CD4-positive, alpha-beta T cell (primary cell): ENCODE measurements around the gene RPP21. TPM values are rescaled to one million over a fixed set of nuclear protein-coding genes. Genes with fewer than 3 reads are reported as not detected.

Experiments used
- ATAC-seq: fragments of 200-7000 bp; cut with Tn5 transposase; one replicate; pipeline ENCODE4 v1.10.0; 2022; ENCODE audit warnings: mild to moderate bottlenecking; ENCODE audit not compliant: poor library complexity
- CTCF ChIA-PET: fragments of 350-600 bp; sonication (Branson Sonifier 250); formaldehyde crosslinking; loops from one replicate; lab custom pipeline; 2021; ENCODE audit warnings: antibody characterized with exemption, inconsistent platforms; lab: Charles Lee
- POLR2A ChIA-PET: fragments of 350-600 bp; sonication (Branson Sonifier 250); formaldehyde crosslinking; loops from one replicate; lab custom pipeline; 2021; ENCODE audit warnings: antibody characterized with exemption, inconsistent platforms; lab: Charles Lee
- DNase-seq, 14 experiments: peaks; one replicate each; pipeline ENCODE4 v3.0.0-alpha.2; 2013 to 2020; ENCODE audit warnings: mixed read lengths in 2 of 14
- H3K27ac ChIP-seq, 2 donors: one replicate each; pipeline versions ENCODE4 v1.5.1 to v1.7.0; 2013; ENCODE audit warnings: low read length in 2 of 2, low read depth in 1 of 2, mild to moderate bottlenecking in 1 of 2
- H3K27me3 ChIP-seq, 2 experiments: 1 replicate in 1 of 2; 2 replicates in 1 of 2; pipeline versions ENCODE4 v1.6.1 to v1.7.0; 2013; ENCODE audit warnings: low read length in 2 of 2, control low read depth in 1 of 2, mild to moderate bottlenecking in 1 of 2, moderate library complexity in 1 of 2; ENCODE audit not compliant: insufficient read depth in 2 of 2, control insufficient read depth in 1 of 2
- H3K36me3 ChIP-seq: one replicate; pipeline ENCODE4 v1.6.1; 2013; ENCODE audit warnings: low read length, control low read depth; ENCODE audit not compliant: insufficient read depth
- H3K4me1 ChIP-seq: one replicate; pipeline ENCODE4 v1.6.1; 2013; ENCODE audit warnings: low read length, control low read depth; ENCODE audit not compliant: insufficient read depth
- H3K4me3 ChIP-seq: one replicate; pipeline ENCODE4 v1.5.1; 2013; ENCODE audit warnings: mild to moderate bottlenecking, low read length, moderate library complexity
- H3K9me3 ChIP-seq, 2 experiments: 1 replicate in 1 of 2; 2 replicates in 1 of 2; pipeline versions ENCODE4 v1.6.1 to v1.7.0; 2013; ENCODE audit warnings: low read length in 2 of 2, mild to moderate bottlenecking in 2 of 2, control low read depth in 1 of 2, moderate library complexity in 1 of 2; ENCODE audit not compliant: control insufficient read depth in 1 of 2, insufficient read depth in 1 of 2
- H3K27ac Mint-ChIP-seq: one replicate; pipeline ENCODE4 v1.8.0; 2020; ENCODE audit warnings: mixed read lengths
- H3K27me3 Mint-ChIP-seq: one replicate; pipeline ENCODE4 v1.8.0; 2021; ENCODE audit warnings: mixed read lengths
- H3K36me3 Mint-ChIP-seq: one replicate; pipeline ENCODE4 v1.8.0; 2021; ENCODE audit warnings: low read depth, mixed read lengths
- H3K4me1 Mint-ChIP-seq: one replicate; pipeline ENCODE4 v1.8.0; 2021; ENCODE audit warnings: low read depth, mixed read lengths
- H3K4me3 Mint-ChIP-seq: one replicate; pipeline ENCODE4 v1.8.0; 2020; ENCODE audit warnings: mild to moderate bottlenecking, mixed read lengths
- H3K9me3 Mint-ChIP-seq: one replicate; pipeline ENCODE4 v1.8.0; 2020; ENCODE audit warnings: mixed read lengths
- CTCF ChIP-seq: fragments of 200-600 bp; IDR thresholded peaks from one replicate; pipeline ENCODE4 v1.8.0; 2022; ENCODE audit warnings: antibody characterized with exemption, mild to moderate bottlenecking
- intact Hi-C, 2 experiments: fragments of 100-400 bp; cut with DNase I in 1 of 2; cut with micrococcal nuclease in 1 of 2; formaldehyde crosslinking; loops; one replicate each; pipeline versions ENCODE4 v1.15.1 to v1.9.0; 2023 to 2025; cut with DNase I, micrococcal nuclease
- total RNA-seq, 174 experiments: library from RNA in 2 of 174; stranded (reverse) in 2 of 174; gene quantifications; one replicate each; pipeline ENCODE4 v1.2.3 and lab custom pipeline; 2021 to 2026

Gene RPP21
- total RNA-seq, 2 experiments from 2014 or later = 42.8 to 51.9 TPM

- POLR2A ChIA-PET = no interaction called here
Measured at GRCh38 chr6:30359276-30359675, 14.3 kb downstream of the RPP21 start.

GRCh38 chr6:30360139-30360538 lies 15.2 kb downstream of the RPP21 start:
- no peak for TF ChIP-seq CTCF
- CTCF ChIA-PET = interaction anchor here (1.5 kb wide), 1 partner anchor 8 kb away, joined by 4 read pairs; no protein-coding TSS in a partner anchor
- no peaks in the 10 kb centered on the region for H3K9me3 Mint-ChIP-seq
- H3K27ac Mint-ChIP-seq = no peak overlapping the region
- Histone ChIP-seq H3K27ac (no peak overlapping the region), H3K36me3 (no peaks in the 10 kb centered on the region), H3K4me3 (no peak overlapping the region), H3K27me3 (peaks cover 25 to 55% of the 10 kb centered on the region in 2 experiments), H3K4me1 (peaks cover 7% of the 10 kb centered on the region), H3K9me3 (no peaks in the 10 kb centered on the region)
- no peak for DNase-seq
- peaks cover 5% of the 10 kb centered on the region for H3K4me1 Mint-ChIP-seq
- no peaks in the 10 kb centered on the region for H3K36me3 Mint-ChIP-seq
- no peak for ATAC-seq
- no peak overlapping the region for H3K4me3 Mint-ChIP-seq
- POLR2A ChIA-PET = interaction anchor here (0.6 kb wide), 1 partner anchor 499 kb away, joined by 3 read pairs; no protein-coding TSS in a partner anchor
- intact Hi-C loops = no loop called here
- peaks cover 72% of the 10 kb centered on the region for H3K27me3 Mint-ChIP-seq

More at GRCh38 chr6:30359276-30359675, 14.3 kb downstream of the RPP21 start:
- peaks cover 5% of the 10 kb centered on the region for H3K4me1 Mint-ChIP-seq
- peaks cover 25 to 55% of the 10 kb centered on the region in 2 experiments for H3K27me3 ChIP-seq
- no peak for DNase-seq
- H3K36me3 Mint-ChIP-seq = no peaks in the 10 kb centered on the region
- no peaks in the 10 kb centered on the region for H3K36me3 ChIP-seq
- CTCF ChIA-PET = interaction anchor here (1.5 kb wide), 1 partner anchor 9 kb away, joined by 4 read pairs; no protein-coding TSS in a partner anchor
- H3K27me3 Mint-ChIP-seq = peaks cover 74% of the 10 kb centered on the region
- peaks cover 7% of the 10 kb centered on the region for H3K4me1 ChIP-seq
- no peak overlapping the region for H3K4me3 Mint-ChIP-seq
- no peak overlapping the region for H3K27ac Mint-ChIP-seq
- no peaks in the 10 kb centered on the region for H3K9me3 Mint-ChIP-seq
- no peak for ATAC-seq
- no peak overlapping the region for H3K27ac ChIP-seq
- intact Hi-C loops = no loop called here
- H3K9me3 ChIP-seq = no peaks in the 10 kb centered on the region
- H3K4me3 ChIP-seq = no peak overlapping the region
- no peak for TF ChIP-seq CTCF

DNA sequence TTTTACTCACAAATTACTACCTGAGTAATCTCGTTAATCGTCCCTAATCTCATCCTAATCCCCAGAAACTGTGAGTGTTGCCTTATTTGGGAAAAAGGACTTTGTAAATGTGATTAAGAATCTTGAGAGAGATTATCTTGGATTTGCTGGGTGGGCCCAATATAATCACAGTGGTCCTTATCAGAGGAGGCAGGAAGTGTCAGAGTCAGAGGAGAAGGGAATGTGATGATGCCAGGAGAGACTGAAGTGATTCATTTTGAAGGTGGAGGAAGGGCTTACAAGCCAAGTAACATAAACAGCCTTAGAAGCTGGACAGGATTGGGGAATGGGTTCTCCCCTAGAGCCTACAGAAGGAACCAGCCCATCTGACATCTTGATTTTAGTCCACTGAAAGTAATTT lies 16.7 kb downstream of the RPP21 start:
- Mint-ChIP-seq H3K4me1 (peaks cover 5% of the 10 kb centered on the region), H3K36me3 (no peaks in the 10 kb centered on the region), H3K4me3 (no peak overlapping the region), H3K9me3 (no peaks in the 10 kb centered on the region), H3K27ac (no peak overlapping the region), H3K27me3 (peaks cover 80% of the 10 kb centered on the region)
- DNase-seq (no peak), ATAC-seq (no peak)
- Histone ChIP-seq H3K4me1 (peaks cover 7% of the 10 kb centered on the region), H3K36me3 (no peaks in the 10 kb centered on the region), H3K27ac (no peak overlapping the region), H3K9me3 (no peaks in the 10 kb centered on the region), H3K4me3 (no peak overlapping the region), H3K27me3 (peaks cover 36 to 69% of the 10 kb centered on the region in 2 experiments)
- no peak for TF ChIP-seq CTCF
- CTCF ChIA-PET = no interaction called here
- intact Hi-C loops = no loop called here
- POLR2A ChIA-PET = no interaction called here
